A673 (cell line): ENCODE results near the gene NR2F1. TPM values are rescaled to one million over a fixed set of nuclear protein-coding genes. Genes with fewer than 3 reads are reported as not detected.

Source experiments
- BruUV-seq: library from RNA; stranded (reverse); fragments of 400-500 nt; replicated peaks from 2 replicates; lab custom pipeline; 2021; lab: Mats Ljungman, UMichigan
- CTCF ChIA-PET: fragments of 300-600 bp; sonication (Branson Sonifier 250); formaldehyde crosslinking; loops from one replicate; lab custom pipeline; 2022; ENCODE audit warnings: antibody characterized with exemption; lab: Charles Lee
- POLR2A ChIA-PET: fragments of 300-600 bp; sonication (Branson Sonifier 250); formaldehyde crosslinking; loops from one replicate; lab custom pipeline; 2022; ENCODE audit warnings: antibody characterized with exemption; ENCODE audit not compliant: low non-redundant PET; lab: Charles Lee
- DNase-seq: peaks from one replicate; pipeline ENCODE4 v3.0.0-alpha.2; 2015; ENCODE audit warnings: low spot score
- H3K27ac ChIP-seq: fragments of 200-600 bp; sonication (generic); 2 replicates; pipeline ENCODE4 v1.5.1; 2016; ENCODE audit warnings: mixed run types, low read depth, mild to moderate bottlenecking, mixed read lengths, antibody characterized with exemption, low read length; ENCODE audit not compliant: poor library complexity, severe bottlenecking
- H3K27me3 ChIP-seq: fragments of 200-600 bp; sonication (generic); replicated peaks from 2 replicates; pipeline ENCODE4 v1.6.1; 2017; ENCODE audit warnings: mixed run types, low read depth, mild to moderate bottlenecking, mixed read lengths, antibody characterized with exemption, low read length; ENCODE audit not compliant: insufficient read depth, poor library complexity
- H3K36me3 ChIP-seq: fragments of 200-600 bp; sonication (generic); 2 replicates; pipeline ENCODE4 v1.6.1; 2016; ENCODE audit warnings: mixed run types, mild to moderate bottlenecking, mixed read lengths, antibody characterized with exemption, low read length; ENCODE audit not compliant: insufficient read depth, poor library complexity, severe bottlenecking
- H3K4me1 ChIP-seq: fragments of 200-600 bp; sonication (generic); 2 replicates; pipeline ENCODE4 v1.6.1; 2017; ENCODE audit warnings: mixed run types, mild to moderate bottlenecking, mixed read lengths, antibody characterized with exemption, low read length; ENCODE audit not compliant: insufficient read depth, poor library complexity, severe bottlenecking
- H3K4me3 ChIP-seq: fragments of 200-600 bp; sonication (generic); 2 replicates; pipeline ENCODE4 v1.5.1; 2016; ENCODE audit warnings: low read depth, mixed run types, mild to moderate bottlenecking, mixed read lengths, low read length; ENCODE audit not compliant: poor library complexity, severe bottlenecking
- H3K9me3 ChIP-seq: fragments of 200-600 bp; sonication (generic); 2 replicates; pipeline ENCODE4 v1.6.1; 2016; ENCODE audit warnings: mixed run types, low read depth, mild to moderate bottlenecking, mixed read lengths, antibody characterized with exemption, low read length; ENCODE audit not compliant: poor library complexity, severe bottlenecking
- CTCF ChIP-seq: fragments of 300-800, 200-600 bp; sonication (generic); conservative IDR thresholded peaks from 2 replicates; pipeline ENCODE4 v1.5.1; 2017; ENCODE audit warnings: low read depth, mild to moderate bottlenecking, antibody characterized with exemption, low read length, moderate library complexity, mixed read lengths
- EZH2 ChIP-seq: fragments of 200-600 bp; sonication (generic); IDR thresholded peaks from 2 replicates; pipeline ENCODE4 v1.6.1; 2017; ENCODE audit warnings: borderline replicate concordance, low read depth, mild to moderate bottlenecking, mixed read lengths, antibody characterized with exemption, low read length; ENCODE audit not compliant: poor library complexity, severe bottlenecking
- intact Hi-C: fragments of 100-400 bp; cut with micrococcal nuclease; formaldehyde crosslinking; loops from one replicate; pipeline ENCODE4 v1.10.0; 2022; ENCODE audit not compliant: unreplicated experiment
- total RNA-seq: library from RNA; stranded (reverse); gene quantifications from 2 replicates; pipeline ENCODE4 v1.2.3, GENCODE V29; 2021

Gene NR2F1
- total RNA-seq, 1 experiment from 2014 or later = 3.0 TPM

GRCh38 chr5:93586736-93587596 lies 3.9 kb downstream of the NR2F1 start:
- intact Hi-C loops = loop anchor here (10.0 kb wide), 1 partner anchor 1942 kb away; no protein-coding TSS in a partner anchor
- peaks cover 8% of the 10 kb centered on the region for H3K4me1 ChIP-seq
- no peak for TF ChIP-seq CTCF
- TF ChIP-seq EZH2 = no peak
- no peak overlapping the region for H3K27ac ChIP-seq
- H3K36me3 ChIP-seq = no peaks in the 10 kb centered on the region
- H3K9me3 ChIP-seq = no peaks in the 10 kb centered on the region
- DNase-seq = no peak
- H3K27me3 ChIP-seq = peaks cover 10% of the 10 kb centered on the region
- ChIA-PET POLR2A (interaction anchor here (0.6 kb wide), 1 partner anchor 87 kb away, joined by 3 read pairs; no protein-coding TSS in a partner anchor), CTCF (no interaction called here)
- no TSS peak for BruUV-seq
- no peak overlapping the region for H3K4me3 ChIP-seq

- Histone ChIP-seq H3K27ac (no peak overlapping the region), H3K9me3 (no peaks in the 10 kb centered on the region), H3K36me3 (no peaks in the 10 kb centered on the region), H3K27me3 (peaks cover 10% of the 10 kb centered on the region), H3K4me3 (no peak overlapping the region), H3K4me1 (peaks cover 1% of the 10 kb centered on the region)
- intact Hi-C loops = loop anchor here (10.0 kb wide), 1 partner anchor 1943 kb away; no protein-coding TSS in a partner anchor
- no peak for DNase-seq
- ChIA-PET POLR2A (no interaction called here), CTCF (no interaction called here)
- TF ChIP-seq CTCF = no peak
- TF ChIP-seq EZH2 = no peak
- BruUV-seq = no TSS peak
Observed at GRCh38 chr5:93587597-93588351, 4.8 kb downstream of the NR2F1 start.

- no TSS peak for BruUV-seq
- intact Hi-C loops = loop anchor here (10.0 kb wide), 1 partner anchor 1944 kb away; no protein-coding TSS in a partner anchor
- no peaks in the 10 kb centered on the region for H3K9me3 ChIP-seq
- POLR2A ChIA-PET = no interaction called here
- H3K27me3 ChIP-seq = peaks cover 10% of the 10 kb centered on the region
- no peak overlapping the region for H3K27ac ChIP-seq
- TF ChIP-seq CTCF (no peak), EZH2 (no peak)
- CTCF ChIA-PET = no interaction called here
- H3K36me3 ChIP-seq = no peaks in the 10 kb centered on the region
- no peak overlapping the region for H3K4me3 ChIP-seq
- no peak for DNase-seq
- H3K4me1 ChIP-seq = no peaks in the 10 kb centered on the region
Observed at GRCh38 chr5:93588352-93589151, 5.5 kb downstream of the NR2F1 start.
